Neural cell (in vitro differentiated cells): ENCODE data around the gene SH3YL1. TPM values are rescaled to one million over a fixed set of nuclear protein-coding genes. Genes with fewer than 3 reads are reported as not detected.

Experiments
- H2AFZ ChIP-seq: fragments of 200-600, 300-800 bp; sonication (generic), shearing (Covaris generic); 2 replicates; pipeline ENCODE4 v1.6.0; 2014; ENCODE audit warnings: low read depth, mild to moderate bottlenecking, antibody characterized with exemption, low read length, moderate library complexity
- H3F3A ChIP-seq: fragments of 200-600 bp; shearing (Covaris generic); 2 replicates; pipeline ENCODE4 v1.6.1; 2016; ENCODE audit warnings: mild to moderate bottlenecking, moderate library complexity, mixed read lengths, antibody characterized with exemption, low read length; ENCODE audit not compliant: insufficient read depth, poor library complexity, severe bottlenecking
- H3K27ac ChIP-seq: fragments of 200-600, 300-800 bp; sonication (generic), shearing (Covaris generic); 2 replicates; pipeline ENCODE4 v1.5.1; 2014; ENCODE audit warnings: mild to moderate bottlenecking, low read length, moderate library complexity
- H3K27me3 ChIP-seq: fragments of 300-800, 200-600 bp; sonication (generic), shearing (Covaris generic); 2 replicates; pipeline ENCODE4 v1.6.0; 2014; ENCODE audit warnings: mild to moderate bottlenecking, low read depth, low read length, moderate library complexity; ENCODE audit not compliant: insufficient read depth
- H3K36me3 ChIP-seq: fragments of 300-800, 200-600 bp; sonication (generic), shearing (Covaris generic); 2 replicates; pipeline ENCODE4 v1.5.1; 2014; ENCODE audit warnings: mild to moderate bottlenecking, antibody characterized with exemption, low read length, moderate library complexity; ENCODE audit not compliant: insufficient read depth
- H3K4me2 ChIP-seq: fragments of 300-800, 200-600 bp; sonication (generic), shearing (Covaris generic); 2 replicates; pipeline ENCODE4 v1.6.0; 2014; ENCODE audit warnings: mild to moderate bottlenecking, low read length
- H3K4me3 ChIP-seq: fragments of 300-800, 200-600 bp; sonication (generic), shearing (Covaris generic); 2 replicates; pipeline ENCODE4 v1.5.1; 2014; ENCODE audit warnings: mild to moderate bottlenecking, low read length, moderate library complexity
- H3K79me2 ChIP-seq: fragments of 200-600 bp; shearing (Covaris generic); replicated peaks from 2 replicates; pipeline ENCODE4 v1.6.0; 2014; ENCODE audit warnings: mild to moderate bottlenecking, low read length, moderate library complexity; ENCODE audit not compliant: insufficient read depth
- H3K9ac ChIP-seq: fragments of 300-800, 200-600 bp; sonication (generic), shearing (Covaris generic); 2 replicates; pipeline ENCODE4 v1.6.1; 2016; ENCODE audit warnings: mild to moderate bottlenecking, low read length, mixed read lengths
- H3K9me2 ChIP-seq: fragments of 200-600 bp; shearing (Covaris generic); 2 replicates; pipeline ENCODE4 v1.6.1; 2016; ENCODE audit warnings: mild to moderate bottlenecking, low read length, mixed read lengths; ENCODE audit not compliant: insufficient read depth
- H3K9me3 ChIP-seq: fragments of 200-600, 300-800 bp; sonication (generic), shearing (Covaris generic); 2 replicates; pipeline ENCODE4 v1.6.1; 2016; ENCODE audit warnings: mild to moderate bottlenecking, mixed run types, low read length, moderate library complexity, mixed read lengths
- H4K20me1 ChIP-seq: fragments of 200-600 bp; shearing (Covaris generic); 2 replicates; pipeline ENCODE4 v1.6.1; 2016; ENCODE audit warnings: mild to moderate bottlenecking, mixed run types; ENCODE audit not compliant: insufficient read depth
- CTCF ChIP-seq: fragments of 450-650 bp; IDR thresholded peaks from 2 replicates; pipeline ENCODE4 v1.5.1; 2014; ENCODE audit warnings: antibody characterized with exemption, mild to moderate bottlenecking, moderate library complexity; ENCODE audit not compliant: poor library complexity, severe bottlenecking
- EP300 ChIP-seq: fragments of 450-650 bp; conservative IDR thresholded peaks from 2 replicates; pipeline ENCODE4 v1.6.1; 2014; ENCODE audit warnings: antibody characterized with exemption, mild to moderate bottlenecking, moderate library complexity; ENCODE audit not compliant: poor library complexity, severe bottlenecking
- EZH2 ChIP-seq: fragments of 200-600, 300-800 bp; shearing (Covaris generic), sonication (generic); IDR thresholded peaks from 2 replicates; pipeline ENCODE4 v1.6.1; 2014; ENCODE audit warnings: antibody characterized with exemption, low read length, borderline replicate concordance, mild to moderate bottlenecking; ENCODE audit not compliant: insufficient read depth, poor library complexity, severe bottlenecking
- MXI1 ChIP-seq: fragments of 450-650 bp; conservative IDR thresholded peaks from 2 replicates; pipeline ENCODE4 v1.6.1; 2014; ENCODE audit warnings: antibody characterized with exemption, mild to moderate bottlenecking; ENCODE audit not compliant: poor library complexity, severe bottlenecking
- POLR2AphosphoS5 ChIP-seq: IDR thresholded peaks from 2 replicates; pipeline ENCODE4 v1.6.1; 2012
- RAD21 ChIP-seq: fragments of 450-650 bp; conservative IDR thresholded peaks from 2 replicates; pipeline ENCODE4 v1.6.1; 2014; ENCODE audit warnings: antibody characterized with exemption, mild to moderate bottlenecking, moderate library complexity
- REST ChIP-seq: IDR thresholded peaks from 2 replicates; pipeline ENCODE4 v1.6.1; 2012; ENCODE audit warnings: borderline replicate concordance
- SMC3 ChIP-seq: fragments of 450-650 bp; conservative IDR thresholded peaks from 2 replicates; pipeline ENCODE4 v1.6.1; 2014; ENCODE audit warnings: antibody characterized with exemption, mild to moderate bottlenecking, moderate library complexity; ENCODE audit not compliant: poor library complexity
- TAF1 ChIP-seq: IDR thresholded peaks from 2 replicates; pipeline ENCODE4 v1.6.1; 2012; ENCODE audit warnings: low read depth
- polyA plus RNA-seq: library from polyadenylated mRNA; depleted of rRNA; stranded (reverse); fragments of >200 nt; gene quantifications from 2 replicates; pipeline ENCODE4 v1.2.3, GENCODE V29; 2014

The SH3YL1 gene
- polyA plus RNA-seq, 1 donor from 2014 or later, result 70.6 TPM

- no peak overlapping the region for H3K4me2 ChIP-seq
Observed at GRCh38 chr2:286035-286434, 22.2 kb upstream of the SH3YL1 start.

GRCh38 chr2:285531-285930 lies 21.7 kb upstream of the SH3YL1 start:
- Histone ChIP-seq H3K4me2 (no peak overlapping the region), H3K9me2 (no peaks in the 10 kb centered on the region), H2AFZ (no peak overlapping the region), H3F3A (peaks cover 2% of the 10 kb centered on the region), H3K4me3 (no peak overlapping the region), H3K9ac (no peak overlapping the region), H3K36me3 (no peaks in the 10 kb centered on the region), H3K9me3 (no peaks in the 10 kb centered on the region), H3K27ac (no peak overlapping the region), H3K27me3 (peaks cover 55% of the 10 kb centered on the region), H3K79me2 (no peaks in the 10 kb centered on the region), H4K20me1 (no peaks in the 10 kb centered on the region)
- TF ChIP-seq TAF1, result no peak
- TF ChIP-seq MXI1, result no peak

More at GRCh38 chr2:286035-286434, 22.2 kb upstream of the SH3YL1 start:
- no peaks in the 10 kb centered on the region for H3K9me3 ChIP-seq
- H3K4me3 ChIP-seq, result no peak overlapping the region
- no peaks in the 10 kb centered on the region for H3K79me2 ChIP-seq
- H3K9me2 ChIP-seq, result no peaks in the 10 kb centered on the region
- no peak overlapping the region for H3K9ac ChIP-seq
- H3F3A ChIP-seq, result peaks cover 2% of the 10 kb centered on the region
- TF ChIP-seq RAD21 (no peak), EP300 (no peak), REST (no peak), EZH2 (no peak), MXI1 (no peak), CTCF (no peak), POLR2AphosphoS5 (no peak), SMC3 (no peak)
- peaks cover 60% of the 10 kb centered on the region for H3K27me3 ChIP-seq
- H2AFZ ChIP-seq, result no peak overlapping the region
- H4K20me1 ChIP-seq, result no peaks in the 10 kb centered on the region
- no peaks in the 10 kb centered on the region for H3K36me3 ChIP-seq
- no peak overlapping the region for H3K27ac ChIP-seq

- Histone ChIP-seq H3K4me3 (no peak overlapping the region), H3K36me3 (no peaks in the 10 kb centered on the region), H3K9ac (no peak overlapping the region), H3K4me2 (no peak overlapping the region), H3K79me2 (no peaks in the 10 kb centered on the region), H4K20me1 (no peaks in the 10 kb centered on the region), H3K9me2 (no peaks in the 10 kb centered on the region), H3F3A (peaks cover 2% of the 10 kb centered on the region), H3K27me3 (peaks cover 49% of the 10 kb centered on the region), H2AFZ (no peak overlapping the region), H3K27ac (no peak overlapping the region), H3K9me3 (no peaks in the 10 kb centered on the region)
- no peak for TF ChIP-seq SMC3
- no peak for TF ChIP-seq REST
- no peak for TF ChIP-seq TAF1
- no peak for TF ChIP-seq EP300
- TF ChIP-seq CTCF, result no peak
- no peak for TF ChIP-seq POLR2AphosphoS5
- TF ChIP-seq RAD21, result no peak
- no peak for TF ChIP-seq MXI1
- TF ChIP-seq EZH2, result no peak
Observed at GRCh38 chr2:284896-285492, 21.2 kb upstream of the SH3YL1 start.
